SK-N-SH (cell line): ENCODE measurements around the gene TNNC1.

Source experiments
- CTCF ChIP-seq: fragments of 200-600 bp; sonication (generic); IDR thresholded peaks from 2 replicates; pipeline ENCODE4 v1.6.1; 2017; ENCODE audit warnings: antibody characterized with exemption, mild to moderate bottlenecking, moderate library complexity
- EP300 ChIP-seq, 2 experiments: IDR thresholded peaks; 2 replicates each; pipeline versions ENCODE4 v1.4.0 to v1.6.1; 2012; ENCODE audit warnings: borderline replicate concordance in 1 of 2, low read depth in 1 of 2, low read length in 1 of 2
- MAX ChIP-seq: IDR thresholded peaks from 2 replicates; pipeline ENCODE4 v1.4.0; 2012; ENCODE audit warnings: low read depth
- MXI1 ChIP-seq: IDR thresholded peaks from 2 replicates; pipeline ENCODE4 v1.6.1; 2012; ENCODE audit warnings: mild to moderate bottlenecking, low read depth, low read length, improper control_type of control experiment
- REST ChIP-seq: IDR thresholded peaks from 2 replicates; pipeline ENCODE4 v1.6.1; 2012; ENCODE audit warnings: mild to moderate bottlenecking, low read depth, low read length, moderate library complexity
- USF2 ChIP-seq: fragments of 150-350 bp; IDR thresholded peaks from 2 replicates; pipeline ENCODE4 v1.6.1; 2017; ENCODE audit warnings: antibody characterized with exemption, low read length, low read depth, borderline replicate concordance
- YY1 ChIP-seq: IDR thresholded peaks from 2 replicates; pipeline ENCODE4 v1.4.0; 2012; ENCODE audit warnings: low read depth, mild to moderate bottlenecking

- TF ChIP-seq CTCF (no peak), MXI1 (no peak), REST (no peak), MAX (no peak), EP300 (IDR thresholded peaks at IDR 0.05; ENCODE audit: borderline replicate concordance in 1 of 2, low read depth in 1 of 2, low read length in 1 of 2) (no peak), YY1 (no peak), USF2 (no peak)
These were observed 4.4 kb upstream of the TNNC1 start for GRCh38 chr3:52458031-52458760.
